ENCODE measurements around the gene EIF4EBP3. TPM values are rescaled to one million over a fixed set of nuclear protein-coding genes. Genes with fewer than 3 reads are reported as not detected.

The EIF4EBP3 gene
- total and polyA plus RNA-seq, 9 of the 15 experiments (the other 6 are each of a cell fraction or from before 2014, with no cell fraction given) = 1.3 to 7.5 (median 3.8) TPM

DNA sequence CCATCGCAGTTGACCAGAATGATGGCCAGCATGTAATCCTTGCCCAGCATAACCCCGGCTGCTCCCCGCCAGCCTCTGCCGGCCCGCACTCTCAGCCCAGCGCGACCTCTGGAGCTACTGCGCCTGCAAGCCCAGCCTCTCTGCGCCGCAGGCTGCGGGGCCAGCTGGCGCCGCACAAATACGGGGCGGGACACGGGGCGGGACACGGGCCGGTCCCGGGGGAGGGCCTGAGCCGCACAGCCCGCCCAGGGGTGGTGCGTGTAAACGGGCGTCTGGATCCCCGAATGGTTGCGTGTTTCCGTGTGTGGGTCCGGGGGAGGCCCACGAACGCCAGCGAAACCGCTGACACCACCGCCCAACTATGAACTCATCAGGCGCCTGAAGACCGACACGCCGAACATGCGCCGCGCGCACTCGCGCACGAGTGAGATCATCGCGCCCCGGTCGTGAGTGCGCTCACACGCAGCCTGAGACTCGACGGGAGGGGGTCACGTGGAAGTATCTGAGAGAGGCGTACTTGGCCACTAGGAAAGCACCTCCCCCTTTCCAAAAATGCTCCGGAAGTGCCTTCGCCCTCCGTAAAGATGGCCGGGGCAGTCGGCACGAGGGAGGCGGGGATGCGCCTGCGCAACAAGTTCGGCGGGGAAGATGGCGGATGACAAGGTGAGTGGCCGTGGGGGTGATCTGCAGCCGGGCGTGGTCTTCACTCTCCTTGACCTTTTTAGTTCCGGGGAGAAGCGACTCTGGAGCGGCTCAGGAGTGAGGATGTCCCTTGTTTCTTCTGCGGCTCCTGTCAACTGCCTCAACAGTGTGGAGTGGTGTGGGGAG is 16.9 kb downstream of the EIF4EBP3 start, which contains the start of the genes APBB3 and SLC35A4 (continued):
- TF ChIP-seq, protein P1, sequence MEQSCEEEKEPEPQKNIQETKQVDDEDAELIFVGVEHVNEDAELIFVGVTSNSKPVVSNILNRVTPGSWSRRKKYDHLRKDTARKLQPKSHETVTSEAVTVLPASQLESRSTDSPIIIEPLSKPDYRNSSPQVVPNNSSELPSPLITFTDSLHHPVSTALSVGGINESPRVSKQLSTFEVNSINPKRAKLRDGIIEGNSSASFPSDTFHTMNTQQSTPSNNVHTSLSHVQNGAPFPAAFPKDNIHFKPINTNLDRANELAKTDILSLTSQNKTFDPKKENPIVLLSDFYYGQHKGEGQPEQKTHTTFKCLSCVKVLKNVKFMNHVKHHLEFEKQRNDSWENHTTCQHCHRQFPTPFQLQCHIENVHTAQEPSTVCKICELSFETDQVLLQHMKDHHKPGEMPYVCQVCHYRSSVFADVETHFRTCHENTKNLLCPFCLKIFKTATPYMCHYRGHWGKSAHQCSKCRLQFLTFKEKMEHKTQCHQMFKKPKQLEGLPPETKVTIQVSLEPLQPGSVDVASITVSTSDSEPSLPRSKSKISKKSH (CRISPR knock-in tag; IDR thresholded peaks at IDR 0.05) = no peak
- TF ChIP-seq ZNF23 (CRISPR knock-in tag; IDR thresholded peaks at IDR 0.05) (no peak), JUNB (CRISPR knock-in tag; conservative IDR thresholded peaks at IDR 0.05) (no peak), KAT2B (IDR thresholded peaks at IDR 0.05; ENCODE audit: low read depth, low read length) (no peak), RBBP5 (IDR thresholded peaks at IDR 0.05; ENCODE audit: borderline replicate concordance, insufficient read depth, low read length, poor library complexity, severe bottlenecking) (peak; percentile 18), RBM14 (IDR thresholded peaks at IDR 0.05; ENCODE audit: borderline replicate concordance, insufficient read depth, low read depth, low read length) (no peak), ARID1B (IDR thresholded peaks at IDR 0.05) (peak; percentile 55; the same call in 1 of the 2 replicates), U2AF1 (optimal IDR thresholded peaks at IDR 0.05; ENCODE audit: low read depth, low read length) (no peak), CREB1 (IDR thresholded peaks at IDR 0.05) (peak; percentile 99), CREB1 (CRISPR knock-in tag; IDR thresholded peaks at IDR 0.05) (peak; percentile 98), ZBTB1 (CRISPR knock-in tag; IDR thresholded peaks at IDR 0.05; ENCODE audit: borderline replicate concordance, low read depth) (peak; percentile 97), E2F3 (CRISPR knock-in tag; IDR thresholded peaks at IDR 0.05) (peak; percentile 58; the same call in 1 of the 2 replicates), NR2C1 (IDR thresholded peaks at IDR 0.05) (peak; percentile 92), NR2C1 (tag; IDR thresholded peaks at IDR 0.05) (peak; percentile 93), GTF2F1 (IDR thresholded peaks at IDR 0.05; ENCODE audit: low read depth, low read length) (0 out of 2 replicates have a peak, but pooled peaks have one; percentile 50), HSF4 (CRISPR knock-in tag; IDR thresholded peaks at IDR 0.05; ENCODE audit: borderline replicate concordance) (no peak), CBFA2T3 (IDR thresholded peaks at IDR 0.05) (no peak), XRCC3 (IDR thresholded peaks at IDR 0.05) (no peak)
- TF ChIP-seq, protein P2, sequence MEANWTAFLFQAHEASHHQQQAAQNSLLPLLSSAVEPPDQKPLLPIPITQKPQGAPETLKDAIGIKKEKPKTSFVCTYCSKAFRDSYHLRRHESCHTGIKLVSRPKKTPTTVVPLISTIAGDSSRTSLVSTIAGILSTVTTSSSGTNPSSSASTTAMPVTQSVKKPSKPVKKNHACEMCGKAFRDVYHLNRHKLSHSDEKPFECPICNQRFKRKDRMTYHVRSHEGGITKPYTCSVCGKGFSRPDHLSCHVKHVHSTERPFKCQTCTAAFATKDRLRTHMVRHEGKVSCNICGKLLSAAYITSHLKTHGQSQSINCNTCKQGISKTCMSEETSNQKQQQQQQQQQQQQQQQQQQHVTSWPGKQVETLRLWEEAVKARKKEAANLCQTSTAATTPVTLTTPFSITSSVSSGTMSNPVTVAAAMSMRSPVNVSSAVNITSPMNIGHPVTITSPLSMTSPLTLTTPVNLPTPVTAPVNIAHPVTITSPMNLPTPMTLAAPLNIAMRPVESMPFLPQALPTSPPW (CRISPR knock-in tag; IDR thresholded peaks at IDR 0.05) = peak; percentile 82
- TF ChIP-seq, protein P3, sequence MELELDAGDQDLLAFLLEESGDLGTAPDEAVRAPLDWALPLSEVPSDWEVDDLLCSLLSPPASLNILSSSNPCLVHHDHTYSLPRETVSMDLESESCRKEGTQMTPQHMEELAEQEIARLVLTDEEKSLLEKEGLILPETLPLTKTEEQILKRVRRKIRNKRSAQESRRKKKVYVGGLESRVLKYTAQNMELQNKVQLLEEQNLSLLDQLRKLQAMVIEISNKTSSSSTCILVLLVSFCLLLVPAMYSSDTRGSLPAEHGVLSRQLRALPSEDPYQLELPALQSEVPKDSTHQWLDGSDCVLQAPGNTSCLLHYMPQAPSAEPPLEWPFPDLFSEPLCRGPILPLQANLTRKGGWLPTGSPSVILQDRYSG (tag; conservative IDR thresholded peaks at IDR 0.05; ENCODE audit: low read depth) = peak; percentile 44; the same call in 1 of the 2 replicates
- TF ChIP-seq, protein P4, sequence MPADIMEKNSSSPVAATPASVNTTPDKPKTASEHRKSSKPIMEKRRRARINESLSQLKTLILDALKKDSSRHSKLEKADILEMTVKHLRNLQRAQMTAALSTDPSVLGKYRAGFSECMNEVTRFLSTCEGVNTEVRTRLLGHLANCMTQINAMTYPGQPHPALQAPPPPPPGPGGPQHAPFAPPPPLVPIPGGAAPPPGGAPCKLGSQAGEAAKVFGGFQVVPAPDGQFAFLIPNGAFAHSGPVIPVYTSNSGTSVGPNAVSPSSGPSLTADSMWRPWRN (IDR thresholded peaks at IDR 0.05; ENCODE audit: low read depth) = peak; percentile 11; the same call in 1 of the 2 replicates
- TF ChIP-seq, protein P5, sequence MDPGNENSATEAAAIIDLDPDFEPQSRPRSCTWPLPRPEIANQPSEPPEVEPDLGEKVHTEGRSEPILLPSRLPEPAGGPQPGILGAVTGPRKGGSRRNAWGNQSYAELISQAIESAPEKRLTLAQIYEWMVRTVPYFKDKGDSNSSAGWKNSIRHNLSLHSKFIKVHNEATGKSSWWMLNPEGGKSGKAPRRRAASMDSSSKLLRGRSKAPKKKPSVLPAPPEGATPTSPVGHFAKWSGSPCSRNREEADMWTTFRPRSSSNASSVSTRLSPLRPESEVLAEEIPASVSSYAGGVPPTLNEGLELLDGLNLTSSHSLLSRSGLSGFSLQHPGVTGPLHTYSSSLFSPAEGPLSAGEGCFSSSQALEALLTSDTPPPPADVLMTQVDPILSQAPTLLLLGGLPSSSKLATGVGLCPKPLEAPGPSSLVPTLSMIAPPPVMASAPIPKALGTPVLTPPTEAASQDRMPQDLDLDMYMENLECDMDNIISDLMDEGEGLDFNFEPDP (CRISPR knock-in tag; IDR thresholded peaks at IDR 0.05) = no peak
